ENCODE measurements around the gene SERP2.

DNA sequence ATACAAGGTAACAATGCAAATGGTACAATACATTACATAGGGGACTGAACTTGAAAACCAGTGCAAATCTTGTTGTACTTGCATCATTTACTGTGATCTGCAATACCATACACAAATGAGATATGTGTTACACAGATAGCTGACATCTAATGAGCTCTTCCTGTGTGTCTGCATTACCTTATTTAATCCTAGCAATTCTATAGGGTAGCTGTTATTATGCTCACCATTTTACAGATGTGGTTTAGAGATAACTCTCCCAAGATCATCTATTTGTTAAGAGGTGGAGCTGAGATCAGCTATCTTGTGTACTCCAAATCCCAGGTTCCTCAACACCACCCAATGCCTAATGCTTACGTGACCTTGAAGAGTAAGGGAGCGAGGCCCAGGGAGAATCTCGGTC is 21.4 kb upstream of the SERP2 start:
- TF ChIP-seq, protein P1, sequence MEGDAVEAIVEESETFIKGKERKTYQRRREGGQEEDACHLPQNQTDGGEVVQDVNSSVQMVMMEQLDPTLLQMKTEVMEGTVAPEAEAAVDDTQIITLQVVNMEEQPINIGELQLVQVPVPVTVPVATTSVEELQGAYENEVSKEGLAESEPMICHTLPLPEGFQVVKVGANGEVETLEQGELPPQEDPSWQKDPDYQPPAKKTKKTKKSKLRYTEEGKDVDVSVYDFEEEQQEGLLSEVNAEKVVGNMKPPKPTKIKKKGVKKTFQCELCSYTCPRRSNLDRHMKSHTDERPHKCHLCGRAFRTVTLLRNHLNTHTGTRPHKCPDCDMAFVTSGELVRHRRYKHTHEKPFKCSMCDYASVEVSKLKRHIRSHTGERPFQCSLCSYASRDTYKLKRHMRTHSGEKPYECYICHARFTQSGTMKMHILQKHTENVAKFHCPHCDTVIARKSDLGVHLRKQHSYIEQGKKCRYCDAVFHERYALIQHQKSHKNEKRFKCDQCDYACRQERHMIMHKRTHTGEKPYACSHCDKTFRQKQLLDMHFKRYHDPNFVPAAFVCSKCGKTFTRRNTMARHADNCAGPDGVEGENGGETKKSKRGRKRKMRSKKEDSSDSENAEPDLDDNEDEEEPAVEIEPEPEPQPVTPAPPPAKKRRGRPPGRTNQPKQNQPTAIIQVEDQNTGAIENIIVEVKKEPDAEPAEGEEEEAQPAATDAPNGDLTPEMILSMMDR (IDR thresholded peaks at IDR 0.05; ENCODE audit: low read depth, low read length), result no peak
- no peak for TF ChIP-seq EZH2phosphoT487 (IDR thresholded peaks at IDR 0.05; ENCODE audit: low read depth)
